ENCODE measurements around the gene CSNK1G1.

GRCh38 chr15:64187396-64188191, 168.4 kb downstream of the CSNK1G1 start:
- TF ChIP-seq CTCF (IDR thresholded peaks at IDR 0.05; ENCODE audit: low read depth, low read length): no peak
- TF ChIP-seq POLR2A (IDR thresholded peaks at IDR 0.05; ENCODE audit: extremely low read depth, insufficient read length): no peak

Measured in NB4 (cell line).